ENCODE measurements around the gene PKIB.
"Not testable (repeated sequence)": the region's sequence is repeated elsewhere in the genome, so short reads cannot be mapped to it uniquely, and the experiment has no call there.

PKIB gene

DNA sequence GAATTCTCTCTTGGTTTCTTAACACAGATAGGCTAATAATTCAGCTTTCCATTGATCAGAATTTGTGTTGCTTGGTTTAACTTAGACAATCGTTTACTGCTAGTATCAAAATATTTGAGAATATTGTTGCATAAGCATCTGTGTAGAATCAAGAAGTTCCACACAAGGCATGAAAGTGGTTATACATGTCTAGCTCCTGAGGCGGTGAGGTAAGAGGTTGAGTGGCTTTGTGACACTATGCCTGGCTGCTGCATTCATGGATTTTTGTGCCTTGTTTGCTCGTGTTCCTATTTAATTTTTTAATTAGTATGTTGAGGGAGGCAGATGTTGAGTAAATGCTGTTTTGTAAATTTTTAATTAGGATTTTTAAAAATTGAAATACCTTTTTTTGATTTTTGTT is 10.2 kb downstream of the PKIB start:
- DNase-seq (ENCODE audit: extremely low read depth in 1 of 2, low read depth in 1 of 2): no peak

DNA sequence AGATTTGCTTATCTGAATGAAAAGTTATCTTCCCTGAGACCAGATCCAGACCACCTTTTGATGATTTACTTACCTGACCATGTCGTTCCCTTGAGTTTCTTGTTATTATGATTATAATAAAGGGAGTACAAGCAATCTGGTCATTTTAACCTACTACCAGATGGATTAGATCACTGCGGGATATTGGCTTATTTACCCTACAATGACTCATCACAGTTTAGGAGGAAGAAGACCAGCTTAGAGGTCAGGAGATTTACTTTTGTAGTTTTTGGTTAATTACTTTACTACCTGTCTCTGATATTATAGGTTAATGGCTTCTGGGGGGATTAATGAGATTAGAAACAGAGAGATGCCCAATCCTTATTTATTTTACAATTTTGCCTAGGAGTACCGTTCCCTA is 10.7 kb downstream of the PKIB start:
- no peak for DNase-seq (ENCODE audit: extremely low read depth in 1 of 2, low read depth in 1 of 2)

DNA sequence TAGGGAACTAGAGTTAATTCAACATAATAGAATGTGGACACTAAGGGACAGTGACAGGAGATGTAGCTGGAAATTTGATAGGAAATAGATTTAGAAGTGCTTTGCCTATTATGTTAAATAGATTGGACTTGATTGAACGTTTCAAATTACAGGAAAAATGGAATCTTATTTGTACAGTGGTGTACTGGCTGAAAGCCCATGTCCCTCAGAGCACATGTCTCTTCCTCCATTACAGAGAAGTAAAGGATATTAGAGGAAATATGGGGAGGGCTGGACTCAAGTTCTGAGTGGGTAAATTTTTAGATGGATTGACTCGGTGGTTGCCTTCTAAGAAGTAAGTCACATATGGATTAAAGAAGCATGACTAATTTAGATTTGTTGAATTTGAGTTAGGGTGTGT is 11.4 kb downstream of the PKIB start:
- no peak for DNase-seq (ENCODE audit: extremely low read depth in 1 of 2, low read depth in 1 of 2)

DNA sequence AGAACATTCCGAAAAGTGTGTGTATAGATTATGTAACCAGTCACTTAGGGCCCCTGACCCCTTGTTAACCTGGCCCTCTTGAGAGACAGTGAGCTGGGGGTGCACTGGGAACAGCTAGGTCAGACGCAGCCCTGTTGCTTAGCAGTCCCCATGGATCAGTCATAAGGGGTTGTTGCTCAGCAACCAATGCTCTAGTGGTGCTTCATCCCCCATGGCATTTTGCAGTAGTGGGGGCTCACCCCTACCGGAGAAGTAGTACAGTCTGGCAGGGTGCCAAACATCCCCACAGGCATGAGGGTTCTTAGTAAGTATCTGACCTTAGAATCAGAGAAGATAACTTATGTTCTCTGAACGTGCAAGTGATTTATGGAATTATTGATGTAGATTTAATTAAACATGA is 12.3 kb downstream of the PKIB start:
- DNase-seq (ENCODE audit: extremely low read depth in 1 of 2, low read depth in 1 of 2): no peak

DNA sequence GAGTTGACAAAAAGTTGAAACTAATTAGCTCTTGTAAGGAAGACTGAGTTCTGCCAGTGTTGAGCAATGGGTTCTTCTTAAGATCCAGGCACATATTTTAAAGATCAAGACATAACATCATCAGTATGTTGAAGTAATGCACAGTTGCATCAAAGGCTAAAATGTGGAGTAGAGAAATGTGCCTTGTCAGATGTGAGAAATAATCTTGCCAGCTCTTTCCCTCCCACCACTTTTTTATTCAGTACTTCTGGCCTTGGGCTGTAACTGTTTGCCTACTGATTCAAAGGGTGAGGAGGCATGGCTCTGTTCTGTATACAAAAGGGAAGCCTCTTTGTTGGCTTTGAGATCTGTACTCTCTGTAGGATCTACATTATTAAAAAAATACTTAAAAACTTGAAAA is 13.1 kb downstream of the PKIB start:
- DNase-seq (ENCODE audit: extremely low read depth in 1 of 2, low read depth in 1 of 2): no peak

DNA sequence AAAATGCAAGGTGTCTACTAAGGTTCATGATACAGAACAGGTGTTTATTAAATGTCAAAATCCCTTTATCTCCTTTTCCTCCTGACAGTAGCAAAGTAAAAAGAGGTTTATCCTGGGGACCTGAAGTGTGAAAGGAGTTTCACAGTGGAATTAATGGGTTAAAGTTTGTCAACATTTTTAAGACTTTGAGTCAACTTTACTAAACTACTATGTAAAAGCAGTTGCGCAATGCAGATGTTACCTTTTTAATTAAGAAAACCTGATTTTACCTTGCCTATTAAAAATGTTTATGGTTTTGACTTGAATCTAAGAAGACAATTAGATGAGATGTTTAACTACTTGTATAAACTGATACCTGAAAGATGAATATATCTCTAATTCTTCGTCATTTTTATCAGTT is 14.6 kb downstream of the PKIB start:
- no peak for DNase-seq (ENCODE audit: extremely low read depth in 1 of 2, low read depth in 1 of 2)

DNA sequence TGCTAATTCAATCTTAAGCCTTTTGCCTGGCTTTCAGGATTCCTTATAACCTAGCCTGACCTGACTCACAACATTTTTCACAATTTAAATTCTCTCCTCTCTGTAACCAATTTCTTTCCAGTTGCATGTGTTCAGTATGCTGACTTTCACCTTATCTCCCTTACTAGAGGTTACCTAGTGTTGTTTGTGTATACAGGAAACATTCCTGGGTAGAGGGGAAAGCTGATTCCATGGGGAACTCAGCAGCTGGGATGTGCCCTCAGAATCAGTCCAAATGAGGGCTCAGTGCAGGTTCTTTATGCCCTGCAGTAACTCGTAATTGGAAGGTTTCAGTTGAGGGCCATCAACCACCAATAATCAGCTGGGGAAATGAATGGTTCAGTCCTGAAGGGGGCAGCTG is 18.5 kb downstream of the PKIB start:
- no peak for DNase-seq (ENCODE audit: extremely low read depth in 1 of 2, low read depth in 1 of 2)

GRCh38 chr6:122631571-122632249 is 21.5 kb downstream of the PKIB start:
- DNase-seq (ENCODE audit: extremely low read depth in 1 of 2, low read depth in 1 of 2): no peak

DNA sequence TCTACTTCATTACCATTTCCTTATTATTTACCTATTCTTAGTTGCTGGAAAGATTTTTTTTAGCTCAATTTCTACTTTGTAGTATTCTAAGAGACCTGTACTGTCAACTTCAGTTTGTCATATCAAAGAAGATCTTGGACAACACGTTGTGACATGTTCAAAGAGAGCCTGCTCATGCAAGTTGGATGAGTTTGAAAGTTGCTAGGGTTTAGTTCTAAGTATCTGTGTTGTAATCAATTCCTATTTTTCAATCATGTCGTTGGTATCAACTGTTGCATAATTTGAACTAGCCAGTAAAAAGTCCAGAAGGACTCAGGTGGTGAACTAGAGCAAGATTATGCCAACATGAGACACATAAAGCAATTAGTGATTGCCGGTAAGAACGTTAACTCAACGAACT is 30.2 kb downstream of the PKIB start:
- DNase-seq (ENCODE audit: extremely low read depth in 1 of 2, low read depth in 1 of 2): no peak

- DNase-seq (ENCODE audit: extremely low read depth in 1 of 2, low read depth in 1 of 2): no peak
Observed at GRCh38 chr6:122641819-122642218, 31.6 kb downstream of the PKIB start.

- DNase-seq (ENCODE audit: extremely low read depth in 1 of 2, low read depth in 1 of 2): not testable (repeated sequence)
Observed at GRCh38 chr6:122642604-122643003, 32.4 kb downstream of the PKIB start.

DNA sequence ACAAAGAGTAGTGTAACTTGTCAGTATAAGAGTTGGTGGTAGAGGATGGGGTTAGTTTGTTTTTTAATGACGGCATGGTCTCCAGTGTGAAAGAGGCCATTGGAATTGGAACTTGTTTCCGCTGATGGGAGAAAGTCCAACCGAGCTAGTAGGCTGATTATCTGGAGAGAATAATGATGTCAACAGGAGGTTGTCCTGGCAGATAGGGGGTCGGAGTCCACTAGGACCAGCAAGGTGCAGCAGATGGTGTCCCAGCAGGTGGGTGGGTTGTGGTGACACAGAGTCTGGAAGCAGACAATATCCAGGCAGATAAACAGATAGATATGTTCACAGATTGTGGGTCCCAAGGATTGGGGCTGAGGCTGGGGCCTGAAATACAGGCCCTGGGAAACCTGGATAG is 35.1 kb downstream of the PKIB start:
- DNase-seq (ENCODE audit: extremely low read depth in 1 of 2, low read depth in 1 of 2): no peak

DNA sequence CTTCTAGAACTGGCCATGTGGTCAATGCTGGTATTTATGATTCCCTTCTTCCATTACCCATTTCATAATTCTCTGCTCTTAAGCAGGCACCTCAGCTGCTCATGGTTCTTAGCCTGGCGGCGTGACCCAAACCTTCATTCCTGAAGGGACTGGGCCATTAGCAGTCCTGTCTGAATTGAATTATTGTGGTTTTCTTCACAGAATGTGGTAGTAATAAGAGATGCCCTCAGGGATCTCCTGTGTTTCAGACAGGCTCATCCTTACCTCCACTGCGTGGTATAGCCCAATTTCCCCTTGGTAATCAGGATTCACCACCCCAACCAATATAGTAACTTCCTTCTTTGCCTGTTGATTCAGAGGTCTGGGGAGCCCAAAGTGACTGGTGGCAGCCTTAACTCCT is 37.6 kb downstream of the PKIB start:
- no peak for DNase-seq (ENCODE audit: extremely low read depth in 1 of 2, low read depth in 1 of 2)

DNA sequence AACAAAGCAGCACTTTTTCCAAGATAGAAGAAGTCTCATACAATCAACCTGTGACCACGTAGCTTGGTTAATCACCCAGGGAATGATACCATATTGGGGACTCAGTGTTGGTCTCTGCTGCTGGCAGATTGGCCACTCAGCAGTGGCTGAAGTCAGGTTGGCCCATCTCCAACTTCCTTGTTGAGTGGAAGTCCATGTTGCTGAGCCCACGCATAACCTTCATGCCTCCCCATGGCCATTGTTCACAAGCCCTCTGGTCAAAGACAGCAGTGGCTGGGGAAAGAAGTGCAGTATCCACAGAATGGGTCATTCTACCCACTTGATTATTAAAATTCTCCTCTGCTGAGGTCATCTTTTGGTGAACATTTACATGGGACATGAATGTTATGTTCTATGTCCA is 38.5 kb downstream of the PKIB start:
- no peak for DNase-seq (ENCODE audit: extremely low read depth in 1 of 2, low read depth in 1 of 2)

DNA sequence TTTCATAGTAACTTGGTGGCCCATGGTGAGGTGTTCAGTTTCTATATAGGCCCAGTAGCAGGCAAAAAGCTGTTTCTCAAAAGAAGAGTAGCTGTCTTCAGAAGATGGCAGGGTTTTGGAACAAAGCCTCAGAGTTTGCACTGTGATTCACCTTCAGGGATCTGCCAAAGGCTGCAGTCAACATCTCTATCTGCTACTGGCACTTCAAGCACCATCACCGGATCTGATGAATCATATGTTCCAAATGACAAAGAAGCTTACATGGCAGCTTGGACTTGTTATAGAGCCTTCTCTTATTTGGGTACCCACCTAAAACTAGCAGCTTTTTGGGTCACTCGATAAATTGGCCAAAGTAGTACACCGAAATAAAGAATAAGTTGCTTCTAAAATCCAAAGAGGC is 39.5 kb downstream of the PKIB start:
- no peak for DNase-seq (ENCODE audit: extremely low read depth in 1 of 2, low read depth in 1 of 2)

DNA sequence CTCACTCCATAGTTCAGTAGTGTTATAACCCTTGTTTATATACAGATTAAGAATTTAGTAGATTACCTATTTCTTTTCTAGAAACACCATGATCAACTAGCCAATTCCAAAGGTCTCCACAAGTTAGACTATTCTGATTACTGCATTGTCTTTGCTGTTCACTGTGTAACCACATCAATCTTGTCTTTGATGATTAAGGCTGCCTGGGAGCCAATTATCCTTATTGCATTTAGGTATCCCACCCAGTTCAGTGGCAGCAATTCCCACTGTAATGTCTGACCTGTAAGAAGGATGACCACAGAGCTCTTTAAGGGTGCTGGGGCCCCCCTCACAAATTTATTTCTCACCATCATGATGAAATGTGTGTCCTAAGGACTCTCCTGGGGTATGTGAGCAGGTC is 40.2 kb downstream of the PKIB start:
- no peak for DNase-seq (ENCODE audit: extremely low read depth in 1 of 2, low read depth in 1 of 2)

DNA sequence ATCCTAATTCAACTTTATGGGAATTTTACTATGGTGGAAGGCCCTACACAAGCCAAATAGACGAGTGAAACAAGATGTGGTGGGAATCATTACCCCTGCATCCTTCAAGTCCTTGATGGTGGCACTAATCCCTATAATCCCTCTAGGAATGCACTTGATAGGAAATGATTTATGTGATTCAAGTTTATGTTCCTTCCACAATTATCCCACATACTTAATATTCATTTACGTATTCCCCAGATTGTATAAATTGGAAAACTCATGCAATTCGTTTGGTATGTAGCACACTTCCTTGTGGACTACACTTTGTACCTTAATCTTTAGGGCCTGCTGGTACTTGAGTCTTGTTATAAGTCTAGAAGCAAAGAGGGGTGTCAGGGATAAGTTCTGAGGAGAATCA is 40.8 kb downstream of the PKIB start:
- no peak for DNase-seq (ENCODE audit: extremely low read depth in 1 of 2, low read depth in 1 of 2)

- no peak for DNase-seq (ENCODE audit: extremely low read depth in 1 of 2, low read depth in 1 of 2)
Observed at GRCh38 chr6:122651604-122652003, 41.4 kb downstream of the PKIB start.

- DNase-seq (ENCODE audit: extremely low read depth in 1 of 2, low read depth in 1 of 2): no peak
Observed at GRCh38 chr6:122652431-122652830, 42.2 kb downstream of the PKIB start.

DNA sequence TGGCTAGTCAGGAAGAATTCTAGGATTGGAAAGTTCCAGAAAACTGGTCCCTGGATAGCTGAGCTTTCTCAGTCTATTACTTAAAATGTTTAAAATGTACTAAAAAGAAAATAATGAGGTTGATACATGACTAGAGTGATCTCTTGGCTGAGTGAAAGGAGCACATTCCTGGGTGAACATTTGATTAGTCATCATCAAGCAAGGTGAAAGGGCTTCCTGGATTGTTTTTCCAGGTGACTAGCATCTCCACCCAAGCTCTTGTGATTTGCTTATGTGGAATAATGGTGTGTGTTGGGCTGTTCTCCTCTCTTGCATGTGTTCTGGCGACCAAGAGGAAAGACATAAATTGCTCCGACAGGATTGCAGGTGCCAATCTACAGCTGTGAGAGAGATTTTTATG is 42.9 kb downstream of the PKIB start:
- DNase-seq (ENCODE audit: extremely low read depth in 1 of 2, low read depth in 1 of 2): no peak

- DNase-seq (ENCODE audit: extremely low read depth in 1 of 2, low read depth in 1 of 2): no peak
Observed at GRCh38 chr6:122654012-122654411, 43.8 kb downstream of the PKIB start.

GRCh38 chr6:122657601-122658000 is 47.4 kb downstream of the PKIB start:
- no peak for DNase-seq (ENCODE audit: extremely low read depth in 1 of 2, low read depth in 1 of 2)

GRCh38 chr6:122660296-122660695 is 50.1 kb downstream of the PKIB start:
- no peak for DNase-seq (ENCODE audit: extremely low read depth in 1 of 2, low read depth in 1 of 2)
